ENCODE data around the gene ACP5. TPM values are rescaled to one million over a fixed set of nuclear protein-coding genes. Genes with fewer than 3 reads are reported as not detected.
"Not testable (repeated sequence)": the region's sequence is repeated elsewhere in the genome, so short reads cannot be mapped to it uniquely, and the experiment has no call there.

Gene ACP5
- total RNA-seq, 2 donors from 2014 or later, result 20.3 to 30.0 TPM

DNA sequence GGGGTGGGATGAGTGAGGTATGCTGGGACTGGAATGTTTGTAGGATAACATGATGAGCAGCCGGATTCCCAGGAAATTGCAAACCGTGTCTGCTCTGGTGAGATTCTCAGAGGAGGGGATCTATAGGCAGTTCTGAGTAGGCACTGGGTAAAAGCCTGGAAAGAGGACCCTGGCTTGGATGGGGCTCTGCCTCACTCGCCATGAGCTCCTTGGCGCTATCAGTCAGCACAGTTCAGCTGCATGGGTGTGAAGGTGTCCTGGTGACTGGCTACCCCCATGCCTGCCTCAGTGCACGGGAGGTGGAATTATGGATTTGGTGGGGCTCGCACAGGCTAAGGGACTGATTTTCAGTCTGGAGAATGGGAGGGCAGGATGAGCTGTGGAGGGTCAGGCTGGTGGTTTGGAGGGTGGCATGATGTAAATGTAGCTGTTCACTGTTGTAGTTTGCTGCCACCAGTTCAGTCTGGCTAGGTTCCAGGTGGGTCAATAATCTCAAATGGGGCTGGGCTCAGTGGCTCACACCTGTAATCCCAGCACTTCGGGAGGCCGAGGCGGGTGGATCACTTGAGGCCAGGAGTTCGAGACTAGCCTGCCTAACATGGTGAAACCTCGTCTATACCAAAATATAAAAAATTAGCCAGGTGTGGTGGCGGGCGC lies 10.7 kb upstream of the ACP5 start:
- DNase-seq (ENCODE audit: low spot score in 2 of 2) (no peak), ATAC-seq (peak in 1 of 2 donors; percentile 44)
- Mint-ChIP-seq H3K27ac (peak overlapping the region; percentile 60 to 77), H3K9me3 (no peaks in the 10 kb centered on the region), H3K36me3 (no peaks in the 10 kb centered on the region)

- H3K9me3 Mint-ChIP-seq, result no peaks in the 10 kb centered on the region
- no peaks in the 10 kb centered on the region for H3K36me3 Mint-ChIP-seq
- peak overlapping the region; percentile 60 to 77 for H3K27ac Mint-ChIP-seq
- DNase-seq (ENCODE audit: low spot score in 2 of 2) (peak; percentile 84 to 85), ATAC-seq (peak; percentile 88 to 94)
These were observed 10.0 kb upstream of the ACP5 start for GRCh38 chr19:11587302-11587974.

DNA sequence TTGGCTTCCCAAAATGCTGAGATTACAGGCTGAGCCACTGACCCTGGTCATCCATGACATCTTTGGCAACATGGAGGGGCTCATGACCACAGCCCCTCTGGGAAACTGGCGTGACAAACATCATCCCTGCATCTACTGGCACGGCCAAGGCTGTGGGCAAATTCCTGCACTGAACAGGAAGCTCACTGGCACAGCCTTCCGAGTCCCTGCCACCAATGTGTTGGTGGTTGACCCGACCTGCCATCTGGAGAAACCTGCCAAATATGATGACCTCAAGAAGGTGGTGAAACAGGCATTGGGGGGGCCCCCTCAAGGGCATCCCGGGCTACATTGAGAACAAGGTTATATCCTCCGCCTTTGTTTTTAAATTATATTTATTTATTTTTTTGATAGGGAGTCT lies 8.9 kb upstream of the ACP5 start:
- no peak overlapping the region for H3K27ac Mint-ChIP-seq
- H3K9me3 Mint-ChIP-seq, result no peaks in the 10 kb centered on the region
- ATAC-seq (no peak), DNase-seq (ENCODE audit: low spot score in 2 of 2) (no peak)
- H3K36me3 Mint-ChIP-seq, result no peaks in the 10 kb centered on the region

DNA sequence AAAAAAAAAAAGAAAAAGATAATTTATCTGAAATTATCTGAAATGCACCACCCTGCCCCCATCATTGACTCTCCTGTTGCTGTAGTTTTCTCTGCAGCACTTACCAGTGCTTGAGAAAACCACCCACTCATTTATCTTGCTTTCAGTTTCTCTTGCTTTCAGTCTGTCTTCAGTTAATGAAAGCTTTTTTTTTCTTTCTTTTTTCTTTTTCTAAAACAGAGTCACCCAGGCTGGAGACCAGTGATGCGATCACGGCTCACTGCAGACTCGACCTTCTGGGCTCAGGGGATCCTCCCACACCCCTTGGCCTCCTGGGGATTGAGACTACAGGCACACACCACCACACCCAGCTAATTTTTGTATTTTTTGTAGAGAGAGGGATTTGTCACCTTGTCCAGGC lies 4.3 kb upstream of the ACP5 start:
- DNase-seq (ENCODE audit: low spot score in 2 of 2), result peak; percentile 36 to 67
- Mint-ChIP-seq H3K36me3 (no peaks in the 10 kb centered on the region), H3K9me3 (no peaks in the 10 kb centered on the region), H3K27ac (peak overlapping the region; percentile 87 to 97)
- ATAC-seq, result peak; percentile 87 to 88

- ATAC-seq, result no peak
- no peaks in the 10 kb centered on the region for H3K36me3 Mint-ChIP-seq
- H3K9me3 Mint-ChIP-seq, result no peaks in the 10 kb centered on the region
- H3K27ac Mint-ChIP-seq, result no peak overlapping the region
- no peak for DNase-seq (ENCODE audit: low spot score in 2 of 2)
These were observed 2.7 kb upstream of the ACP5 start for GRCh38 chr19:11580116-11580515.

- Mint-ChIP-seq H3K9me3 (no peaks in the 10 kb centered on the region), H3K27ac (no peak overlapping the region), H3K36me3 (no peaks in the 10 kb centered on the region)
- DNase-seq (ENCODE audit: low spot score in 2 of 2) (peak in 1 of 2 donors; percentile 42), ATAC-seq (peak; percentile 49 to 51)
These were observed 1.1 kb upstream of the ACP5 start for GRCh38 chr19:11578258-11579142.

DNA sequence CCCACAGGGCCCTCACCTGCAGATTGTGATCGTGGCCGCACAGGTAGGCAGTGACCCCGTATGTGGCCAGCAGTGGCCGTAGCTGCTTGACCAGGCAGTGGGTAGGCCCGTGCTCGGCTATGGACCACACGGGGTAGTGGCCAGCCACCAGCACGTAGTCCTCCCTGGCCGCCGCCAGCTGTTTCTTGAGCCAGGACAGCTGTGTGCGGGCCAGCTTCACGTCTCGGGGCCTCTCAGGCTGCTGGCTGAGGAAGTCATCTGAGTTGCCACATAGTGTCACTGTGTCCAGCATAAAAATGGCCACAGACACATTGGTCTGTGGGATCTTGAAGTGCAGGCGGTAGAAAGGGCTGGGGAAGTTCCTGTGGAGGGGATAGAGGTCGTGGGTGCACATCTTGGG lies 1.2 kb downstream of the ACP5 start:
- ATAC-seq, result no peak
- DNase-seq (ENCODE audit: low spot score in 2 of 2), result no peak
- Mint-ChIP-seq H3K27ac (no peak overlapping the region), H3K9me3 (no peaks in the 10 kb centered on the region), H3K36me3 (no peaks in the 10 kb centered on the region)

DNA sequence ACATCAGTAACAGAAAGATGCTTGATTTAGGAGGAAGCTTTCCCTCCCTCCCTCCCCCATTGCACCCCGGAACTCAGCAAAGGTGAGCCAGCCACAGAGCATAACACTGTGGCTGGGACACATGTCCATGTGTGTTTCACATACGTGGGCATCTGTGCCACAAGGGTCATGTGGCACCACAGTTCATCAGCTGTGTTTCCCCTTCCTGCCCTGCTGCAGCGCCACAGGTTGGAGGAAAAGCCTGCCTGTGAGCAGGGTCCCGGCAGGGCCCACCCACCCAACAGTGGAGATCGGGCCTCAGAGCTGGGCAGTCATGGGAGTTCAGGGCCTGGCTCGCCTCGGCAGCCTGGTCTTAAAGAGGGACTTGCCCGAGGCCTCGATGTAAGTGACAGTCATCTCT lies 2.8 kb downstream of the ACP5 start:
- DNase-seq (ENCODE audit: low spot score in 2 of 2) (no peak), ATAC-seq (peak in 1 of 2 donors; percentile 84)
- no peaks in the 10 kb centered on the region for H3K36me3 Mint-ChIP-seq
- peak overlapping the region in 1 of 2 donors; percentile 78 for H3K27ac Mint-ChIP-seq
- no peaks in the 10 kb centered on the region for H3K9me3 Mint-ChIP-seq

- not testable (repeated sequence) for ATAC-seq; H3K27ac Mint-ChIP-seq; DNase-seq (ENCODE audit: low spot score in 2 of 2); H3K9me3 Mint-ChIP-seq; H3K36me3 Mint-ChIP-seq
These were observed 3.7 kb downstream of the ACP5 start for GRCh38 chr19:11573763-11574162.

GRCh38 chr19:11573354-11573753 lies 4.1 kb downstream of the ACP5 start:
- not testable (repeated sequence) for H3K9me3 Mint-ChIP-seq; ATAC-seq; DNase-seq (ENCODE audit: low spot score in 2 of 2); H3K36me3 Mint-ChIP-seq; H3K27ac Mint-ChIP-seq

DNA sequence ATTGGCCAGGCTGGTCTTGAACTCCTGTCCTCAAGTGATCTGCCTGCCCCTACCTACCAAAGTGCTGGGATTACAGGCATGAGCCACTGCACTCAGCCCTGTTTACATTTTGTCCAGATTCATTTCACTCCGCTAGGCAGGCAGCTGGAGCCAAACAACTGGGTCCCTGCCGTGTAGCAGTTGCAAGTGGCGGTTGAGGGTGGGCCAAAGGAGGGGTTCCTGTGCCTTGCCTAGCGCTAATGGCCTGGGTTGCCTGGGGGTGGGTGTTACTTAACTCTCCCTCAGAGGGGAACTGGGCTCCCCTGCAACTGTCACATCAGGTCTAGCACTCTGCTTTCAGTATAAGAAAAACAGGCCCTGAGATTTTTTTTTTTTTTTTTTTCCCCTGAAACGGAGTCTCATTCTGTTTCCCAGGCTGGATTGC lies 7.4 kb downstream of the ACP5 start:
- DNase-seq (ENCODE audit: low spot score in 2 of 2), result no peak
- ATAC-seq, result no peak
- Mint-ChIP-seq H3K9me3 (no peaks in the 10 kb centered on the region), H3K36me3 (peaks cover 5% of the 10 kb centered on the region in 2 donors), H3K27ac (peak overlapping the region in 1 of 2 donors; percentile 36)

DNA sequence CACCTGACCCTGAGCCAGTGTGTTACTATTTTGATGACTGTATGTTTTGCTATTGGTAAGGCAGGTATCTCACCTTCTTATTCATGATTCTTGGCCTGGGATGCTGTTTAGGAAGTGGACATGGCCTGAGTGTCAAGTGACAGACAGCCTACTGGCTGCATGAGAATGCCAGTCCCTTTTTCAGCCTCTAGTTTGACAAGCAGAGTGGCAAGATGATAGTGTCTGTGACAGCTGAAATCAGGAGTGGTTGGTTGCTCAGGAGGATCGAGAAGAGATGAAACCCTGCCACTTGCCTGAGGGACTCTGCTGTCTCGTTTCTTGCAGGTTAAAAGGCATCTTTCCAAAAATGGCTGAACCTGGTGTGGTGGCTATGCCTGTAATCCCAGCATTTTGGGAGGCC lies 11.3 kb downstream of the ACP5 start:
- ATAC-seq, result no peak
- H3K36me3 Mint-ChIP-seq, result peaks cover 5% of the 10 kb centered on the region in 2 donors
- no peak for DNase-seq (ENCODE audit: low spot score in 2 of 2)
- no peak overlapping the region for H3K27ac Mint-ChIP-seq
- no peaks in the 10 kb centered on the region for H3K9me3 Mint-ChIP-seq

DNA sequence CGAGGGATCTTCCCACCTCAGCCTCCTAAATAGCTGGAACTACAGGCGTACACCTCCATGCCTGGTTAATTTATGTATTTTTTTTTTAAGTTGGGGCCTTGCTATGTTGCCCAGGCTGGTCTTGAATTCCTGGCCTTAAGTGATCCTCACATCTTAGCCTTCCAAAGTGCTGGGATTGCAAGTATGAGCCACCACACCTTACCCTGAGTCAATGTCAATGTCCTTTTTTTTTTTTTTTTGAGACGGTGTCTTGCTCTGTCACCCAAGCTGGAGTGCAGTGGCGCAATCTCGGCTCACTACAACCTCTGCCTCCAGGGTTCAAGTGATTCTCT lies 11.8 kb downstream of the ACP5 start:
- ATAC-seq; H3K9me3 Mint-ChIP-seq; DNase-seq (ENCODE audit: low spot score in 2 of 2); H3K36me3 Mint-ChIP-seq: not testable (repeated sequence)
- peak overlapping the region in 1 of 2 donors; percentile 74 for H3K27ac Mint-ChIP-seq

GRCh38 chr19:11564082-11564807 lies 13.2 kb downstream of the ACP5 start:
- not testable (repeated sequence) for ATAC-seq; H3K27ac Mint-ChIP-seq; DNase-seq (ENCODE audit: low spot score in 2 of 2); H3K9me3 Mint-ChIP-seq
- H3K36me3 Mint-ChIP-seq, result peaks cover 8 to 13% of the 10 kb centered on the region in 2 donors

- DNase-seq (ENCODE audit: low spot score in 2 of 2) (no peak), ATAC-seq (no peak)
- Mint-ChIP-seq H3K27ac (no peak overlapping the region), H3K36me3 (peaks cover 13 to 20% of the 10 kb centered on the region in 2 donors), H3K9me3 (no peaks in the 10 kb centered on the region)
These were observed 13.9 kb downstream of the ACP5 start for GRCh38 chr19:11563532-11563931.

DNA sequence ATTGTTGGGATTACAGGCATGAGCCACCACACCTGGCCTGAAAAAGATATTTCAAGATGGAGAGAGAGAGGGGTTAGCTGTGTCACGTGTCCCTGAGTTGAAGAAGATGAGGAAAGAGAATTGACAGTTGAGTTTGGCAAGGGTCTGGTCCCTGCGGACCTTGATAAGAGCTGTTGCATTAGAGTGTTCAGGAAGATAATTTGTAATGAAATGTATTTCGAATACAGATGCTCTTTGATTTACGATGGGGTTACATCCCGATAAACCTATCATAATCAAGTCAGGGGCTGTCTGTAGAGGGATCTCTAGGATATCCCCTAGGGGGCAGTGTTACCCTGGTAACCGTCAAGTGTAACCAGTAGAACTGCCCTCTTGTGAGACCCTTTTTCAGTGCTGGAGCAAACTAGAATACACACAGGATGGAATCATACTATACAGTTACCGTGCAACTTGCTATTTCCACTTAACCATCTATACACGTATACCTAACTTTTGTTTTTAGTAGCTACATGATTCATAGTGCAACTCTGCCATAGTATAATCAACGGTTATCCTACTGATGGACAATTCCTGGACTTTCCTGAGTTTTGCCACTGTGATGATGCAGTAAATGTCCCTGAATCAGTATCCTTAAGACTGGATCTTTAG lies 16.9 kb downstream of the ACP5 start:
- Mint-ChIP-seq H3K36me3 (peaks cover 16 to 21% of the 10 kb centered on the region in 2 donors), H3K27ac (peak overlapping the region; percentile 81 to 95), H3K9me3 (no peaks in the 10 kb centered on the region)
- DNase-seq (ENCODE audit: low spot score in 2 of 2) (peak in 1 of 2 donors; percentile 74), ATAC-seq (peak; percentile 65 to 74)
